IPS DF 4.7 (cell line): ENCODE measurements around the gene SPAG6.

Experiments used
- DNase-seq: peaks from one replicate; pipeline ENCODE4 v3.0.0-alpha.2; 2013; ENCODE audit warnings: low spot score; ENCODE audit errors: extremely low read depth

Gene SPAG6

GRCh38 chr10:22433875-22434274 lies 88.6 kb downstream of the SPAG6 start:
- DNase-seq, result no peak

GRCh38 chr10:22434521-22434920 lies 89.2 kb downstream of the SPAG6 start:
- DNase-seq, result no peak

- no peak for DNase-seq
Observed at GRCh38 chr10:22435650-22436049, 90.4 kb downstream of the SPAG6 start.

- no peak for DNase-seq
Observed at GRCh38 chr10:22436526-22436892, 91.2 kb downstream of the SPAG6 start.

GRCh38 chr10:22436893-22437619 lies 91.8 kb downstream of the SPAG6 start:
- DNase-seq, result peak; percentile 53

GRCh38 chr10:22437620-22438588 lies 92.6 kb downstream of the SPAG6 start:
- DNase-seq, result no peak

- no peak for DNase-seq
Observed at GRCh38 chr10:22438711-22439110, 93.4 kb downstream of the SPAG6 start.

- DNase-seq, result no peak
Observed at GRCh38 chr10:22442063-22442462, 96.8 kb downstream of the SPAG6 start.

- no peak for DNase-seq
Observed at GRCh38 chr10:22442468-22442867, 97.2 kb downstream of the SPAG6 start.

GRCh38 chr10:22443175-22443901 lies 98.0 kb downstream of the SPAG6 start:
- no peak for DNase-seq

GRCh38 chr10:22444219-22444788 lies 99.0 kb downstream of the SPAG6 start:
- DNase-seq, result no peak

- no peak for DNase-seq
Observed at GRCh38 chr10:22445495-22445894, 100.2 kb downstream of the SPAG6 start.

- DNase-seq, result no peak
Observed at GRCh38 chr10:22447068-22447467, 101.8 kb downstream of the SPAG6 start.

- DNase-seq, result no peak
Observed at GRCh38 chr10:22451346-22451745, 106.0 kb downstream of the SPAG6 start.

GRCh38 chr10:22453320-22453719 lies 108.0 kb downstream of the SPAG6 start:
- no peak for DNase-seq

GRCh38 chr10:22453948-22454591 lies 108.8 kb downstream of the SPAG6 start:
- DNase-seq, result no peak

GRCh38 chr10:22454634-22455033 lies 109.3 kb downstream of the SPAG6 start:
- no peak for DNase-seq

- DNase-seq, result no peak
Observed at GRCh38 chr10:22455068-22455857, 110.0 kb downstream of the SPAG6 start.

- DNase-seq, result no peak
Observed at GRCh38 chr10:22456486-22456885, 111.2 kb downstream of the SPAG6 start.
